Stimulated activated CD4-positive, alpha-beta T cell treated with anti-CD3 and anti-CD28 coated beads, TNF-alpha, amount 100 ng/mL, for 48 hours (primary cell): ENCODE data around the gene RBBP5.
"Not testable (repeated sequence)": the region's sequence is repeated elsewhere in the genome, so short reads cannot be mapped to it uniquely, and the experiment has no call there.

ENCODE experiments used
- DNase-seq, 3 donors: peaks; one replicate each; pipeline ENCODE4 v3.0.0-alpha.2; 2020; ENCODE audit warnings: low read depth in 3 of 3

RBBP5 gene

GRCh38 chr1:205121660-205122488 is at the start of gene RBBP5:
TSS of gene RBBP5 (minus strand) at chr1:205121978. CDS start at chr1:205121873, 105 bp downstream.
- DNase-seq = peak; percentile 84 to 93 (median 88)

- DNase-seq = no peak
Measured at GRCh38 chr1:205171369-205171768, 49.6 kb upstream of the RBBP5 start.

- no peak for DNase-seq
Measured at GRCh38 chr1:205170532-205171269, 48.9 kb upstream of the RBBP5 start.

GRCh38 chr1:205169248-205169647 is 47.5 kb upstream of the RBBP5 start:
- DNase-seq = no peak

- DNase-seq = no peak
Measured at GRCh38 chr1:205168291-205168690, 46.5 kb upstream of the RBBP5 start.

- no peak for DNase-seq
Measured at GRCh38 chr1:205162301-205162700, 40.5 kb upstream of the RBBP5 start.

- no peak for DNase-seq
Measured at GRCh38 chr1:205161076-205161475, 39.3 kb upstream of the RBBP5 start.

GRCh38 chr1:205158048-205158616 is 36.4 kb upstream of the RBBP5 start:
- DNase-seq = no peak

- DNase-seq = not testable (repeated sequence)
Measured at GRCh38 chr1:205155665-205156377, 34.0 kb upstream of the RBBP5 start.

- DNase-seq = no peak
Measured at GRCh38 chr1:205152505-205152904, 30.7 kb upstream of the RBBP5 start.

- DNase-seq = no peak
Measured at GRCh38 chr1:205150651-205151428, 29.1 kb upstream of the RBBP5 start.

- DNase-seq = no peak
Measured at GRCh38 chr1:205147191-205147835, 25.5 kb upstream of the RBBP5 start.

- DNase-seq = no peak
Measured at GRCh38 chr1:205144751-205145150, 23.0 kb upstream of the RBBP5 start.

GRCh38 chr1:205144046-205144720 is 22.4 kb upstream of the RBBP5 start:
- no peak for DNase-seq

- DNase-seq = no peak
Measured at GRCh38 chr1:205142102-205142469, 20.3 kb upstream of the RBBP5 start.

- peak; percentile 41 to 75 (median 52) for DNase-seq
Measured at GRCh38 chr1:205141236-205142101, 19.7 kb upstream of the RBBP5 start.

- DNase-seq = no peak
Measured at GRCh38 chr1:205140113-205140512, 18.3 kb upstream of the RBBP5 start.

- no peak for DNase-seq
Measured at GRCh38 chr1:205137901-205138300, 16.1 kb upstream of the RBBP5 start.

GRCh38 chr1:205133287-205133686 is 11.5 kb upstream of the RBBP5 start:
- DNase-seq = no peak
